HepG2 (cell line): ENCODE results near the gene TADA3. TPM values are rescaled to one million over a fixed set of nuclear protein-coding genes. Genes with fewer than 3 reads are reported as not detected.
A peak's percentile ranks its signal among the peaks of the same experiment; 100 is the strongest.

Experiments
- ATF1 ChIP-seq: IDR thresholded peaks from 2 replicates; pipeline ENCODE4 v1.6.1; 2016; ENCODE audit warnings: mild to moderate bottlenecking, control low read depth
- CEBPB ChIP-seq: IDR thresholded peaks from 2 replicates; pipeline ENCODE4 v1.6.1; 2011; ENCODE audit warnings: low read depth, low read length, improper control_type of control experiment, borderline replicate concordance
- ETV5 ChIP-seq: IDR thresholded peaks from 2 replicates; pipeline ENCODE4 v1.6.1; 2018; ENCODE audit warnings: missing biosample characterization, missing genetic modification reagents, inconsistent platforms, borderline replicate concordance
- HNRNPK ChIP-seq: fragments of 200-400 bp; formaldehyde crosslinking; IDR thresholded peaks from 2 replicates; pipeline ENCODE4 v1.6.1; 2018; ENCODE audit warnings: low read length, low read depth, moderate library complexity, mild to moderate bottlenecking; ENCODE audit not compliant: poor library complexity, severe bottlenecking
- MAFG ChIP-seq: sonication (generic); formaldehyde crosslinking; IDR thresholded peaks from 2 replicates; pipeline ENCODE4 v1.5.1; 2020; ENCODE audit warnings: mild to moderate bottlenecking, missing genetic modification reagents
- MEIS1 ChIP-seq: sonication (generic); formaldehyde crosslinking; IDR thresholded peaks from 2 replicates; pipeline ENCODE4 v1.9.0; 2021; ENCODE audit warnings: mild to moderate bottlenecking, missing genetic modification reagents, moderate library complexity, borderline replicate concordance
- MIER3 ChIP-seq: IDR thresholded peaks from 2 replicates; pipeline ENCODE4 v1.6.1; 2016; ENCODE audit warnings: missing compliant biosample characterization, borderline replicate concordance
- PATZ1 ChIP-seq: sonication (generic); formaldehyde crosslinking; IDR thresholded peaks from 2 replicates; pipeline ENCODE4 v1.4.0; 2020; ENCODE audit warnings: missing genetic modification reagents
- RARA ChIP-seq: IDR thresholded peaks from 2 replicates; pipeline ENCODE4 v1.6.1; 2016; ENCODE audit warnings: missing genetic modification reagents, missing compliant biosample characterization
- SATB2 ChIP-seq: sonication (generic); formaldehyde crosslinking; IDR thresholded peaks from 2 replicates; pipeline ENCODE4 v1.5.0; 2020; ENCODE audit warnings: missing genetic modification reagents
- SIN3A ChIP-seq: IDR thresholded peaks from 2 replicates; pipeline ENCODE4 v1.6.1; 2011; ENCODE audit warnings: low read depth, mild to moderate bottlenecking, control low read depth, low read length, borderline replicate concordance
- SNAPC2 ChIP-seq: sonication (generic); formaldehyde crosslinking; IDR thresholded peaks from 2 replicates; pipeline ENCODE4 v1.8.1; 2022; ENCODE audit warnings: mild to moderate bottlenecking, missing genetic modification reagents
- SP5 ChIP-seq: IDR thresholded peaks from 2 replicates; pipeline ENCODE4 v1.6.1; 2016; ENCODE audit warnings: low read depth, borderline replicate concordance
- TEAD2 ChIP-seq: sonication (generic); formaldehyde crosslinking; IDR thresholded peaks from 2 replicates; pipeline ENCODE4 v1.9.0; 2021; ENCODE audit warnings: missing genetic modification reagents
- TRAFD1 ChIP-seq: sonication (generic); formaldehyde crosslinking; IDR thresholded peaks from 2 replicates; pipeline ENCODE4 v1.5.1; 2020; ENCODE audit warnings: missing genetic modification reagents, mild to moderate bottlenecking, borderline replicate concordance
- TRIM22 ChIP-seq: fragments of 450-650 bp; IDR thresholded peaks from 2 replicates; pipeline ENCODE4 v1.6.1; 2017
- UBTF ChIP-seq: sonication (generic); formaldehyde crosslinking; IDR thresholded peaks from 2 replicates; pipeline ENCODE4 v1.4.0; 2020; ENCODE audit warnings: mild to moderate bottlenecking, missing genetic modification reagents
- ZNF260 ChIP-seq: sonication (generic); formaldehyde crosslinking; IDR thresholded peaks from 2 replicates; pipeline ENCODE4 v1.4.0; 2020; ENCODE audit warnings: missing genetic modification reagents, low read depth, mild to moderate bottlenecking, borderline replicate concordance
- ZNF333 ChIP-seq: sonication (generic); formaldehyde crosslinking; IDR thresholded peaks from 2 replicates; pipeline ENCODE4 v1.4.0; 2020; ENCODE audit warnings: mild to moderate bottlenecking, missing genetic modification reagents, borderline replicate concordance
- ZNF446 ChIP-seq: sonication (generic); formaldehyde crosslinking; IDR thresholded peaks from 2 replicates; pipeline ENCODE4 v1.5.0; 2020; ENCODE audit warnings: mild to moderate bottlenecking, missing genetic modification reagents
- ZNF549 ChIP-seq: sonication (generic); formaldehyde crosslinking; IDR thresholded peaks from 2 replicates; pipeline ENCODE4 v1.5.0; 2020; ENCODE audit warnings: missing genetic modification reagents
- ZNF564 ChIP-seq: sonication (generic); formaldehyde crosslinking; IDR thresholded peaks from 2 replicates; pipeline ENCODE4 v1.8.1; 2023; ENCODE audit warnings: mild to moderate bottlenecking, missing genetic modification reagents
- ZNF670 ChIP-seq: sonication (generic); formaldehyde crosslinking; IDR thresholded peaks from 2 replicates; pipeline ENCODE4 v1.8.0; 2022; ENCODE audit warnings: mild to moderate bottlenecking, missing genetic modification reagents, borderline replicate concordance
- ZNF768 ChIP-seq: sonication (generic); formaldehyde crosslinking; IDR thresholded peaks from 2 replicates; pipeline ENCODE4 v1.4.0; 2020; ENCODE audit warnings: missing genetic modification reagents
- ZSCAN25 ChIP-seq: sonication (generic); formaldehyde crosslinking; IDR thresholded peaks from 2 replicates; pipeline ENCODE4 v1.8.0; 2022; ENCODE audit warnings: mild to moderate bottlenecking, missing genetic modification reagents
- polyA plus RNA-seq, 8 experiments: library from polyadenylated mRNA; depleted of rRNA in 3 of 8; stranded (reverse) in 7 of 8; unstranded in 1 of 8; fragments of >200 nt; fragmentation: Illumina TruSeq in 4 of 8; extraction: Trizol in 4 of 8; gene quantifications; 2 replicates each; pipeline versions ENCODE4 v1.2.1 to v1.2.3, GENCODE V29; 2011 to 2016; ENCODE audit warnings: low read depth in 4 of 8, missing spikeins in 1 of 8, mixed read lengths in 1 of 8; ENCODE audit not compliant: insufficient read depth in 1 of 8
- total RNA-seq, 5 experiments: library from RNA; depleted of rRNA; stranded (reverse); fragments of >200 nt; fragmentation: Illumina TruSeq; extraction: Trizol; gene quantifications; 2 replicates each; pipeline ENCODE4 v1.2.3, GENCODE V29; 2016; ENCODE audit warnings: low read depth in 1 of 5

TADA3 gene
- total and polyA plus RNA-seq, 2 of the 13 experiments (the other 11 are each of a cell fraction or from before 2014, with no cell fraction given), result 32.1 to 37.1 TPM

- no peak for TF ChIP-seq ZNF260 (CRISPR knock-in tag)
- no peak for TF ChIP-seq RARA
- 0 out of 2 replicates have a peak, but pooled peaks have one; percentile 71 for TF ChIP-seq SNAPC2
- no peak for TF ChIP-seq SP5
- TF ChIP-seq HNRNPK, result peak; percentile 61
- no peak for TF ChIP-seq ZNF768
- no peak for TF ChIP-seq ZNF564 (CRISPR knock-in tag)
- no peak for TF ChIP-seq ZSCAN25
- no peak for TF ChIP-seq TRIM22
- no peak for TF ChIP-seq ZNF446 (CRISPR knock-in tag)
- TF ChIP-seq UBTF (CRISPR knock-in tag), result 0 out of 2 replicates have a peak, but pooled peaks have one; percentile 1
- no peak for TF ChIP-seq MIER3 (CRISPR knock-in tag)
- no peak for TF ChIP-seq SATB2 (CRISPR knock-in tag)
- TF ChIP-seq ZNF333, result no peak
- TF ChIP-seq TRAFD1, result no peak
- no peak for TF ChIP-seq ZNF670
- TF ChIP-seq TEAD2 (CRISPR knock-in tag), result no peak
- no peak for TF ChIP-seq MEIS1 (CRISPR knock-in tag)
- TF ChIP-seq ZNF549 (CRISPR knock-in tag), result no peak
- TF ChIP-seq ETV5 (CRISPR knock-in tag), result no peak
- no peak for TF ChIP-seq CEBPB
- TF ChIP-seq SIN3A, result 0 out of 2 replicates have a peak, but pooled peaks have one; percentile 23
- no peak for TF ChIP-seq ATF1 (CRISPR knock-in tag)
- TF ChIP-seq PATZ1 (CRISPR knock-in tag), result no peak
- no peak for TF ChIP-seq MAFG (CRISPR knock-in tag)
Measured at GRCh38 chr3:9793161-9793781, 998 bp upstream of the TADA3 start (continued).
